GM10266 (cell line): ENCODE measurements around the gene RPGRIP1.

Experiments
- DNase-seq: peaks from one replicate; pipeline ENCODE4 v3.0.0; 2012; ENCODE audit errors: extremely low spot score
- CTCF ChIP-seq: IDR thresholded peaks from 2 replicates; pipeline ENCODE4 v1.5.1; 2012; ENCODE audit warnings: mild to moderate bottlenecking, low read depth; ENCODE audit not compliant: control insufficient read depth, insufficient read depth; ENCODE audit errors: missing control alignments

The RPGRIP1 gene

GRCh38 chr14:21308479-21309237 is 28.8 kb downstream of the RPGRIP1 start:
- no peak for TF ChIP-seq CTCF
- DNase-seq = peak; percentile 72

GRCh38 chr14:21309238-21309636 is 29.4 kb downstream of the RPGRIP1 start:
- no peak for TF ChIP-seq CTCF
- DNase-seq = no peak

- no peak for TF ChIP-seq CTCF
- no peak for DNase-seq
Observed at GRCh38 chr14:21309956-21310355, 30.1 kb downstream of the RPGRIP1 start.

GRCh38 chr14:21311614-21312013 is 31.7 kb downstream of the RPGRIP1 start:
- no peak for TF ChIP-seq CTCF
- no peak for DNase-seq

- no peak for TF ChIP-seq CTCF
- DNase-seq = no peak
Observed at GRCh38 chr14:21313512-21313911, 33.6 kb downstream of the RPGRIP1 start.

- peak; percentile 38 for DNase-seq
- TF ChIP-seq CTCF = no peak
Observed at GRCh38 chr14:21317398-21317797, 37.5 kb downstream of the RPGRIP1 start.

- TF ChIP-seq CTCF = no peak
- no peak for DNase-seq
Observed at GRCh38 chr14:21320913-21321312, 41.0 kb downstream of the RPGRIP1 start.
